Measurements from ENCODE around the gene ADK. TPM values are rescaled to one million over a fixed set of nuclear protein-coding genes. Genes with fewer than 3 reads are reported as not detected.

ADK gene
- total RNA-seq, 1 donor from 2014 or later, result 31.9 TPM

- peaks cover 9% of the 10 kb centered on the region for H3K4me1 Mint-ChIP-seq (ENCODE audit: low read depth)
- peaks cover 9% of the 10 kb centered on the region for H3K9me3 Mint-ChIP-seq (ENCODE audit: low read depth)
- no peak overlapping the region for H3K4me3 Mint-ChIP-seq (ENCODE audit: unreplicated experiment)
- H3K27ac Mint-ChIP-seq (ENCODE audit: unreplicated experiment), result no peak overlapping the region
- no peak for TF ChIP-seq CTCF (IDR thresholded peaks at IDR 0.05)
- DNase-seq (ENCODE audit: low spot score), result no peak
- peaks cover 5% of the 10 kb centered on the region for H3K36me3 Mint-ChIP-seq (ENCODE audit: low read depth)
- no peaks in the 10 kb centered on the region for H3K27me3 Mint-ChIP-seq (ENCODE audit: low read depth)
These were observed 494.7 kb downstream of the ADK start for GRCh38 chr10:74645692-74646091.

GRCh38 chr10:74650613-74651012 lies 499.6 kb downstream of the ADK start:
- Mint-ChIP-seq H3K36me3 (ENCODE audit: low read depth) (peaks cover 5% of the 10 kb centered on the region), H3K4me1 (ENCODE audit: low read depth) (peaks cover 3% of the 10 kb centered on the region), H3K4me3 (ENCODE audit: unreplicated experiment) (no peak overlapping the region), H3K9me3 (ENCODE audit: low read depth) (no peaks in the 10 kb centered on the region), H3K27ac (ENCODE audit: unreplicated experiment) (no peak overlapping the region), H3K27me3 (ENCODE audit: low read depth) (no peaks in the 10 kb centered on the region)
- no peak for TF ChIP-seq CTCF (IDR thresholded peaks at IDR 0.05)
- no peak for DNase-seq (ENCODE audit: low spot score)

- peaks cover 5% of the 10 kb centered on the region for H3K36me3 Mint-ChIP-seq (ENCODE audit: low read depth)
- no peaks in the 10 kb centered on the region for H3K27me3 Mint-ChIP-seq (ENCODE audit: low read depth)
- no peaks in the 10 kb centered on the region for H3K4me1 Mint-ChIP-seq (ENCODE audit: low read depth)
- no peak overlapping the region for H3K27ac Mint-ChIP-seq (ENCODE audit: unreplicated experiment)
- H3K4me3 Mint-ChIP-seq (ENCODE audit: unreplicated experiment), result no peak overlapping the region
- TF ChIP-seq CTCF (IDR thresholded peaks at IDR 0.05), result no peak
- DNase-seq (ENCODE audit: low spot score), result no peak
- H3K9me3 Mint-ChIP-seq (ENCODE audit: low read depth), result no peaks in the 10 kb centered on the region
These were observed 500.5 kb downstream of the ADK start for GRCh38 chr10:74651565-74651964.

GRCh38 chr10:74652664-74653063 lies 501.6 kb downstream of the ADK start:
- Mint-ChIP-seq H3K27ac (ENCODE audit: unreplicated experiment) (no peak overlapping the region), H3K4me3 (ENCODE audit: unreplicated experiment) (no peak overlapping the region), H3K9me3 (ENCODE audit: low read depth) (no peaks in the 10 kb centered on the region), H3K36me3 (ENCODE audit: low read depth) (peaks cover 5% of the 10 kb centered on the region), H3K27me3 (ENCODE audit: low read depth) (no peaks in the 10 kb centered on the region), H3K4me1 (ENCODE audit: low read depth) (no peaks in the 10 kb centered on the region)
- no peak for TF ChIP-seq CTCF (IDR thresholded peaks at IDR 0.05)
- no peak for DNase-seq (ENCODE audit: low spot score)

- TF ChIP-seq CTCF (IDR thresholded peaks at IDR 0.05), result no peak
- peaks cover 10% of the 10 kb centered on the region for H3K36me3 Mint-ChIP-seq (ENCODE audit: low read depth)
- H3K9me3 Mint-ChIP-seq (ENCODE audit: low read depth), result no peaks in the 10 kb centered on the region
- H3K27me3 Mint-ChIP-seq (ENCODE audit: low read depth), result no peaks in the 10 kb centered on the region
- no peak for DNase-seq (ENCODE audit: low spot score)
- no peak overlapping the region for H3K4me3 Mint-ChIP-seq (ENCODE audit: unreplicated experiment)
- H3K4me1 Mint-ChIP-seq (ENCODE audit: low read depth), result no peaks in the 10 kb centered on the region
- no peak overlapping the region for H3K27ac Mint-ChIP-seq (ENCODE audit: unreplicated experiment)
These were observed 507.5 kb downstream of the ADK start for GRCh38 chr10:74658511-74658910.

Data from chondrocyte (in vitro differentiated cells).